Spleen (tissue), 7 donors: ENCODE results near the gene MSI2.

ENCODE experiments used
- CTCF ChIP-seq, 11 experiments: fragments of 200-600 bp in 7 of 11; fragments of 450-650 bp in 4 of 11; sonication (generic) in 4 of 11; IDR thresholded peaks in 8 of 11; conservative IDR thresholded peaks in 3 of 11; 1 replicate in 7 of 11; 2 replicates in 4 of 11; pipeline versions ENCODE4 v1.4.0 to v1.8.0; 2016 to 2021; ENCODE audit warnings: antibody characterized with exemption in 11 of 11, inconsistent platforms in 4 of 11, mild to moderate bottlenecking in 1 of 11
- POLR2A ChIP-seq, 3 donors: fragments of 450-650 bp; IDR thresholded peaks; one replicate each; pipeline ENCODE4 v1.5.1; 2017; ENCODE audit warnings: antibody characterized with exemption in 3 of 3, mild to moderate bottlenecking in 1 of 3
- POLR2AphosphoS5 ChIP-seq, 3 donors: sonication (generic); formaldehyde crosslinking; IDR thresholded peaks; one replicate each; pipeline ENCODE4 v1.5.1; 2017; ENCODE audit warnings: antibody characterized with exemption in 3 of 3
- donor health status: DM: no; HTN: no; CAD: no; lungs with moderate emphysema.
- donor health status: DM: no; HTN: no; CAD: no.
- donor health status: DM: no; HTN: no; CAD: no.

GRCh38 chr17:57305908-57306504, 49.7 kb downstream of the MSI2 start:
- TF ChIP-seq POLR2A (IDR thresholded peaks at IDR 0.05), result no peak
- TF ChIP-seq CTCF (IDR thresholded peaks at IDR 0.05 in 8 of 11, conservative IDR thresholded peaks at IDR 0.05 in 3 of 11), result no peak
- TF ChIP-seq POLR2AphosphoS5 (IDR thresholded peaks at IDR 0.05), result no peak
